GM18511 (cell line): ENCODE results near the gene GASK1A.
"Not testable (repeated sequence)": the region's sequence is repeated elsewhere in the genome, so short reads cannot be mapped to it uniquely, and the experiment has no call there.

Source experiments
- ATAC-seq: cut with Tn5 transposase; IDR thresholded peaks from one replicate; pipeline ENCODE4 v1.9.1; 2021; ENCODE audit warnings: mild to moderate bottlenecking, moderate library complexity; ENCODE audit not compliant: unreplicated experiment

GASK1A gene

DNA sequence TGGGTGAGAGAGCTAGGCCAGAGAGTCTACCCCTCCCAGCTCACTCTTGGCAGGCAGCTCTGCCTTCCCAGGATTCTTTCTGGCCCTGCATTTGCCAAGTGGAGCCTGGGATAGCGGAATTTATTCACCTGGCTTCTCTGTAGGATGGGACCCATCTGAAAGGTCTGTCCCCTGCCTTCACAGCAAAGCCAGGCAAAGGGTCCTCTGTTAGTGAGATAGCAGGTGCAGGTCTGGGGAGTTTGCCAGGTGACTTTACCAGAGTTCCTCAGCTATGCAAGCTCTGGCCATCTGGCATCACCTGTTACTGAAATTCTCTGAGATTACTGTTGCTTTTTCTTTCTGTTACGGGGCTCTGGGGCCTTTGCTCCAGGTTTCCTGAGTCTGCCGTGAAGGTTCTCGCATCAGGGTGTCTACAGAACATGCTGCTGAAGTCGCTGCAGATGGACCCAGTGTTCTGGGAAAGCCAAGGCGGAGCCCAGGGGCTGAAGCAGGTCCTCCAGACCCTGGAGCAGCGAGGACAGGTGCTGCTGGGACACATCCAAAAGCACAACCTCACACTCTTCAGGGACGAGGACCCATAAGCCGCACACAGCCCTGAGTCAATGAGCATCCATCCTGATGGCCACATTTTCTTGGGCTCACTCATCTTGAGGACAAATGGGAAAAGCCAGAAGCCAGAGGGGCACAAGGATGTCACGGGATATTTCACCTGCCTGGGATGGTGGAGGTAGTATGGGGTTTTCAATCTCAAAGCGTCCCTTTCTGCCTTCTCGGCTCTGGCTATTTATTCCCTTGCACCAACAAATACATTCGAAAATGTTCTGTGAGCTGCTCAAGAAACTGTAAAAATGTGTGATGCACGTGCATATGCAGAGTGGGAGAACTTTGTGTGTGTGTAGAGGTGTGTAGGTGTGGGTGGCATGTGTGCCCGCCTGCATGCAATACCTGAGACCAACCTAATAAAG is 77.0 kb downstream of the GASK1A start:
- no peak for ATAC-seq

DNA sequence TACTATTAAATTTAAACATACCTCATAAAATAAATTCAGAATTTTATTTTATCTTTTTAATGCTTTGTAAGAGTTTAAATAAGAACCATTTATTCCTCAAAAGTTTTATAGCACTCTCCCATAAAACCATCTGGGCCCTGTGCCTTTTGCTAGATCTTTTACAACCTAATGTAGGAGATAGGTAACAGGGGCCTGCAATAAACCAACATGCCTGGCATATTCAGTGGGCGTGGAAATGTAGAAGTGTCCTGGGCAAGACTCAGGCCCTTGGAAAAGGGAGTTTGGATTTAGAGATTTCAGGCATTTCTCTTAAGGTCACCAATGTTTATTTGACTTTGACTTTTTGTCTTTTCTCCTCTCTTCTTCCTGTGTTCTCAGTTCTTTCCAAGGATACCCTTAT is 80.3 kb downstream of the GASK1A start:
- no peak for ATAC-seq

DNA sequence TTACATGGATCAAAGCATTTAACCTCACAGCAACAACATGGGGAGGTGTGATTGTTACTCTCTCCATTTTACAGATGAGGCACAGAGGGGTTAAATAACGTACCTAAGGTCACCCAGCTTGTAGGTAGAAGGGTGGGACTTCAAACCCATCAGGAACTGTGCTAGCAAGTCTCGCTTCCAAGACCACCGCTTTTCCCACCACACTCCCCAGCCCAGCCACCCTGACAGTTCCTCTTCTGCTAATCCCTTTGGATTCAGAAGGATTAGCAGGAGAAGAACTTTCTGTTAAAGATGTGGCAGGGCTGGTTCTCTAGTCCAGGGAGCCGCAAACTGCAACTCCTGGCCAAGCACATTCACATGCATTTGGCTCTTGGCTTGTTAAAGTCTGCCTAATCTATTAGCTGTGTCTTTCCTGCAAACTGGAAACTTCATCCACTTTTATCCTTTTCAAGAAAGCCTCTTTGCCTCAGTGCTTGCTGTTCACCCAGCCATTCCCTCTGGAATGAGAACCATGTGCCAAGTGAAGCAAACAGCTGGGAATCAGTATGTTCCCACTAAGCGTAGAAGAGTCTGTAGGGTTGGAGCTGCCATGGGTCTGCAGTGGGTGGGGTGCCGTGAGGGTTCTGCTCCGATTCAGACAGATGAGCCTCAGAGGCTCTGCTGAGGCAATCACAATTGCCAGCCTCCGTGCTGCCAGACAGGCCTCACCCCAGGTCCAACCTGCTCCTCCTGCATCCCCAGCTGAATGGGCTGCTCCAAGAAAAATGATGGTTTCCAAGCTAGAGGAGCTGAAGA is 82.2 kb downstream of the GASK1A start:
- no peak for ATAC-seq

DNA sequence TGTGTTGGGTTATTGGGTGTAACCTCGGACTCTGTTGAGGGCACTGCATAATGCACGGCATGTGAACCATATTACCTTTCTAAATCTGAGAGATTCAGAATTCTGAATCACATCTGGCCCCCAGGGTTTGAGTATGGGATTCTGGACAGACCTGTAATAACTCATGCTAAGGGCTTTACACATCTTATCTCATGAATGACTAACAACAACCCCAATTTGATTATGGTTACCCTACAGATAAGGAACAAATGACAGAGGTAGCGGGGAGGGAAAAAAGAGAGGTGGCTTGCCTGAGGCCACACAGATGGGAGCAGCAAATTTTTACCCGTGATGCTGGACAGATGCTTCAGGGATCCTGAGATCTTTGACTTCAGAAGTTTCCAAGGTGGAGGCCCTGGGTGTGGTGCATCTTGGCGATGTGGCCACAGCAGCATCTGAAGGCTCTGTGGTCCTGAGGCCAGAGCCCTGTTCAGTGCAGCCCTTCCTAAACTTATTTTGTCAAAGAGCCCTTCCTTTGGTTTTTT is 83.0 kb downstream of the GASK1A start:
- no peak for ATAC-seq

DNA sequence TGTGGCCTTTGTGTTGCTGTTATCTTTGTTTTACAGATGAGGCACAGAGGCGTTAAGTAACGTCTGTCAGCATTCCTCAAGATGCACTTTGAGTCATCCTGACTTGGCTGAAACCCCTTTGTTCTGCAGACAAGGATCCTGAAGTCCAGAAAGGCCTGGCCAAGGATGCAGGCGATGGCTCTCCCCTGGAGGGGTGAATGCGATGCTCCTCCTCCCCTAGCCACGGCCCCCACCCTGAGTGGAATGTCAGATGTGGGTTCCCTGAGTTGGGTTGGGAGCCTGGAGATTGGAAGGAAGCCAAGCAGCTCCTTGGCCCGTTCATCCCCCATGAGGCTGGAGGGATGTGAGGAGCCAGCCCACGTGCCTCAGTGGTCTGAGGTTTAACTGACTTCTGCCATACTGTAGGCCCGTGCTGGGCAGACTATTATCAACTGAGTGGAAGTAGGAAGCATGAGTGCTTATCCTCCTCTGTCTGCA is 83.5 kb downstream of the GASK1A start:
- ATAC-seq, result no peak

DNA sequence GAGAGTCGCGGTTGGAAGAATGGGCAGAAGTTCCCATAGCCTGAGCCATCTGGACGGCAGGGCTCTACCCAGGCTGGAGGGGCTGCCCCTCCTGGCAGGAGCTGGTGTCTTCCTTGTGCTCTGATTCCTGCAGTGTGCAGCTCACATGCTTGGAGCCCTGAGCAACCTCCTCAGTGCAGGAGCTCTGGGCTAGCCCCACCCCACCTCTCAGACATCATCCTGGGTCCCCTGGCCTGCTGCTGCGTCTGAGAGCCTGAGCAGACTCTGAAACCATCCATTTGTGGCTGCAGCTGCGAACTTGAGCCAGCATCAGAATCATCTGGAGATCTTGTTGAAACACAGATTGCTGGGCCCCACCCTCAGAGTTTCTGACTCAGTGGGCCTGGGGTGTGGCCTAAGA is 84.0 kb downstream of the GASK1A start:
- no peak for ATAC-seq

DNA sequence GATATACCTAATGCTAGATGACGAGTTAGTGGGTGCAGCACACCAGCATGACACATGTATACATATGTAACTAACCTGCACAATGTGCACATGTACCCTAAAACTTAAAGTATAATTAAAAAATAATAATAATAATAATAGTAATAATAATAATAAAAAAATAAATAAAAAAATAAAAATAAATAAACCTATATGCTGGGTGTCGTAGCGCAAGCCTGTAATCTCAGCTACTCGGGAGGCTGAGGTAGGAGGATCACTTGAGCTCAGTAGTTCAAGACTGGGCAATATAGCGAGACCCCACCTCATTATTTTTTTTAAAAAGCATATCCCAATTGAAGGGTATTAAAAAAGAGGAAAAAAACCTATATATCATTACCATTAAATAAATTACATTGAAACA is 91.6 kb downstream of the GASK1A start:
- ATAC-seq, result not testable (repeated sequence)

DNA sequence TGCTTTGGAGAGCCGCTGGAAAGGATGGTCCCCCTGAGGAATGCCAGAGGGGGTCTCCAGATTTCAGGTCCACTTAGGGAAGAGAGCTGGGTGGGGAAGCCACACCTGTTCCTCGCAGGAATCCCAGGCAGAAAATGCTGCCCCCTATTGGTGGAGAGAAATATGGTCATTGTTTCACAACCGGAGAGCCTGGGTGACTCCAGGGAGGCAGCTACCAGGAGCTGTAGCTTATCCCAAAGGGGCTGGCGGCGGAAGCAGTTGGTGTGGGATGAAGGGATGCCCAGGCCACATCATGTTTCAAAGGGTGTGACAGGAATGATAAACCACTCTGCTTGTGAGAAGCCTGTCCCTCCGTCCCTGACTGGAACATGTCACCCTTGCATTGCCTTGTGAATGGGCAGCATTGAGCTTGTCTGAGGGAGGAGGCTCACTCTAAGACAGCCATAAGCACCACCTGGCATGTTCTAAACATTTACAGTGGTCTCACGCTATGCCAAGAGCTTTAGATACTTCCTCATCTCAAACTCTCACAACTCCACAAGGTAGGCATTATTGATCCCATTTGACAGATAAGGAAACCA is 92.3 kb downstream of the GASK1A start:
- no peak for ATAC-seq

DNA sequence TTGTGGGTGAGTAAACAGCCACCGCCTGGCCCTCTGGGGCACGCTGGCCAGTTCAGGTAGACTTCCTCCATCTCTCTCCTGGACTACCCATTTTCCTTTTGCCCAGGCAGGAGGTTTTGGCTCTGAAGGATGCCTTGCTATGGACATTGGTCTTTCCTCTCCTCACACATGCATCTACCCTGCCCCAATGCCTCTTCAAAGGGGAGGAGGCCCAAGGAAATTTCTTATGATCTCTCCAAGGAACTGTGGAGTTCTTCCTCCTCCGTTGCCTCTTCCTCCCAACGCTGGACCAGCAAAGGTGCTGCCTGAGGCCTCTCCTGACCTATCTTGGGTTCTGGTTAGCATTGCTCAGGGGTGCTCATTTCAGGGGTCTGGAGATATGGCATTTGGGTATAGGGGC is 93.2 kb downstream of the GASK1A start:
- ATAC-seq, result no peak

DNA sequence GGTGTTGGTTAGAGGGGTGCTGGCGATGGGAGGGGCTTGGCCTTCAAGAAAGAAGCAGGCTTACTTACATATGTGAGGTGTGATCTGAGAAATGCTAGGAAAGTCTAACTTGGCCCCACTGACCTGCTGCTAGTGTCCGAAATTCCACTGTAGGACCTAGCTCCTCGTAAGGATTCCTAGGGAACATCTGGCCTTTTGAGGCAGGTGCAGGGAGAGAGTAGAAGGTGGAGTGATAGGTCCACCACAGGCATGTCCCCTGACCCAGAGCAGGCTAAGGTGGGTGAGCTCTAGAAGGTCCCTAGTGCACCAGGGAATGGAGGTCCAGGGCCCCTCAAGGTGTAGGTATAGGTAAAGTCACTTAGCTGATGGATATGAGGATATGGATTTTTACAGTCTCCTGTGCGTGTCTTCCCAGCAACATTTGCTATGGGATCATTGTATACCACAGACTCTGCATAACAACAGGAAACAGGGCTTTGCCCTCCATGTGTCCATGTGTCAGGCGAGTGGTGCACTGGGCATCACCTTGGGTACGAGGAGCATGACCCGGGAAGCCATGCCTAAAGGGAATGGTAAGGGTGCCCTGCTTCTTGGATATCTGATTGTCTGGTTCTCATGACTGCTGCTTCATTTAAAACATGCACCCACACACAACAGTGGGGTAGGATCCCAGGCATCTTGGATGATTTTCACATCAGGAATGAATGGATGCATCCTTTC is 94.2 kb downstream of the GASK1A start:
- no peak for ATAC-seq

DNA sequence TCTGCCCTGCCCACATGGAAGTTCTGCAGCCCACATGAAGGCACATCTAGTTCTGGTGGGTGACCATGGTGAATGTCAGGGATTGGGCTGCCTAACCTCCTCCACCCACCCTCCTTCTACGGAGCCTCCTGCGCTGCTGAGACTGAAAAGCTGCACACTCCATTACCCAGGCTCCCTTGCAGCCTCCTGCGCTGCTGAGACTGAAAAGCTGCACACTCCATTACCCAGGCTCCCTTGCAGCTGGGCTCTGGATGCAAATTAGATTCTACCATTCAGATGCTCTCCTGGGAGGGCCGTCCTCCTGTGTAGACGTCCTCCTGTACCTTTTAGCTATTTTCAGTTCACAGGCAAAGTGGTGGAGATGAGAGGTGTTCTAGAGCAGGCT is 94.7 kb downstream of the GASK1A start:
- no peak for ATAC-seq

DNA sequence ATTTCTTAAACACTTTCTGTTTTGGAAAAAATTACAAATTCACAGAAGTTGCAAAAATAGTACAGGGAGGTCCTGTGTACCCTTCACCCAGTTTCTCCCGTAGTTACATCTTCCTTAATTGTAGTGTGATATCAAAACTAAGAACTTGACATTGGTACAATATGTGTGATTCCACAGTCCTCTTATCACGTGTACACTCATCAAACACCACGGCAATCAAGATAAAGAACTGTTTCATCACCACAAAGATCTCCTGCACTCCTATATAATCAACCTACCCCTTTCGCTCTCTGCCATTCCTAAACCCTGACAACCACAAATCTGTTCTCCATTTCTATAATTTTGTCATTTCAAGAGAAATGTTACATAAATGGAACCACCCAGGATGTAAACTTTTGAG is 95.4 kb downstream of the GASK1A start:
- ATAC-seq, result no peak

DNA sequence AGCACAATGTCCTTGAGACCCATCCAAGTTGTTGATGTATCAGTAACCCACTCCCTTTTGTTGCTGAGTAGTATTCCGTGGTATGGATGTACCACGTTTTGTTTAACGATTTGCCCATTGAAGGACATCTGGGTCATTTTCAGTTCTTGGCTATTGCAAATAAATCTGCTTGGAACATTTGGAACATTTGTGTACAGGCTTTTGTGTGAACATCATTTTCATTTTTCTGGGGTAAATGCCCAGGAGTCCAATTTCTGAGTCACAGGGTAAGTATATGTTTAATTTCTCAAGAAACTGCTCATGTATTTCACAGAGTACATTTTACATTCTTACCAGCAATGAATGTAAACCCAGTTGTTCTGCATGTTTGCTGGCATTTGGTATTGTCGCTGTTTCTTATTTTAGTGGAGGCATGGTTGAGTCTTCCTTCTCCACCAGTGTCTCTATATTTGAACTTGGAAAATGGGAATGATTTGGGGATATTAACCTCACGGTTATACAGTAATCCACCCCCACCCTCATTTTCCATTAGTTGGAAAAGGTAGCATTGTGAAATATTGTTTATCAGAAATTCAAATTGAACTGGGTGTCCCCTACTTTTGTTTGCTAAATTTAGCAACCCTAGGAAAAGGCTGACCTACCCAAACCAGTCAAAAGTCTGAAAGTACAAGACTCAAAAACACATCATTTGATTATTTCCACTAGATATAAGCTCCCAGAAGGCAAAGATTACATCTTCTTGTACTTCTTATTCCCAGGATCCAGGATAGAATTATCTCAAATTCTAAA is 96.0 kb downstream of the GASK1A start:
- no peak for ATAC-seq

DNA sequence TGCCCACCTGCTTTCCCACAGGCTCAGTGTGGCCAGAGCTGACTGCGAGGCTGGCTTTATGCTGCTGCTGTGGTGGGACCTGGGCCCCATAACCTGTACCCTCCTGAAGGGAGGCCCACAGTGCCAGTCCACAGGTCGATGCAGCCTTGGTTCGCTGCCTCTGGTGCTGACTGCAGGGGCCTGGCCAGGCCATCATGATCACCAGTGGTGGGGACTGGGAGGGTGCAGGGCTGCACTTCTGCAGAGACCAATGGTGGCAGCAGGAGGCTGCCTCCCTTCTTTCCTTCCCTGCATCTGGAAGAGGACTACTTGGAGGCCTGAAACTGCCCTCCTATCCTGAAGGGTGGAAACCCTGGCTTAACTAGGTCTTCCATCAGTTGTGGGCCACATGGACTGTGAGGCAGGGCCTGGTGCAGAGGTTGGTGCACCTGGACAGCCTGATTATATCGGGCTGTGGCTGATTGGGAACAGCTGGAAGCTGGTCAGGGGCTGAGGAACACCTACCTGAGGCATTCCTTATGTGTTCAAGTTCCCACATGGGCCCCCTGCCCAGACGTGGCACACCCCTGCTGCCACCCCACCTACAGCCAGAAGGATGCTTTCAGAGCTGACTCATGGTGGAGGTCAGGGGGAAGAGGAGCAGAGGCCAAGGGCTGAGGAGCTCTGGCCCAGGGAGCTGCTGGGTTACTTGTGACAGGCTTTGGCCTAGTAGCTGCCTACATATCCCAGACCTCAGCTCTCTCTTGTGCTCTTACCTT is 97.0 kb downstream of the GASK1A start:
- ATAC-seq, result no peak

DNA sequence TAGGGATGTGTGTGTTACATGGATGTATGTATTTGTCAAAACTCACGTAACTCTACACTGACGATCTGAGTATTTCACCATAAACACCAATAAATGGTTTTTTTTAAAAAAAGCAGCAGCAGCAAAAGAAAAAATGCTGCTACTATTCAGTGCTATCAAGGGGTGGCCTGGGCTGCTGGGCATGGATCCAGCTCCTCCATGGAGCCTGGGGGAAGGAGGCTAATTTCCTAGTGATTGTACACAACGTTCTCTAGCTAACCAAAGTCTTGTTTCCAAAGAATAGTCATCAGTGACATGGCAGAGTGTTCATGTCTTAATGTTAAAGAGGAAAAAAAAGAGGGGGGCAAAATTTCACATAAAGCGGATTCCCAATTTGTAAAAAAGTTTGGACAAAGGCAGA is 97.7 kb downstream of the GASK1A start:
- no peak for ATAC-seq

DNA sequence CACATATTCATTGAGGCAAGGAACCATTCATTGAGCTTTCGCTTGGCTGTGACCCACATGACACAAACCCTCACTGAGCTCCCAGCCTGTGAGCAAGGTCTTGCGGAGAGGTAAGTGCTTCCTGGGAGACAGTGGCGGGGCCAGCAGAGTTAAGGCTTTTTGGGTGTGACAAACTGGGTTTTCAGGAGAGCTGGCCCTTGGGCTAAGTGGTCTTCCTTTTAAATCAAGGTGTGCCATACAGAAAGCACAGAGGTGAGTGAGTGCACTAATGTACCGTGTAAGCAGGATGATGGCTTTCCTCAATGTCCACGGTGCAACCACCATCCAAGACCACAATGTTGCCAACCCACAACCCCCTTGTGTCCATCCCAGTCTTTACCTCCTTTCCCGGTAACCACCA is 98.2 kb downstream of the GASK1A start:
- no peak for ATAC-seq

DNA sequence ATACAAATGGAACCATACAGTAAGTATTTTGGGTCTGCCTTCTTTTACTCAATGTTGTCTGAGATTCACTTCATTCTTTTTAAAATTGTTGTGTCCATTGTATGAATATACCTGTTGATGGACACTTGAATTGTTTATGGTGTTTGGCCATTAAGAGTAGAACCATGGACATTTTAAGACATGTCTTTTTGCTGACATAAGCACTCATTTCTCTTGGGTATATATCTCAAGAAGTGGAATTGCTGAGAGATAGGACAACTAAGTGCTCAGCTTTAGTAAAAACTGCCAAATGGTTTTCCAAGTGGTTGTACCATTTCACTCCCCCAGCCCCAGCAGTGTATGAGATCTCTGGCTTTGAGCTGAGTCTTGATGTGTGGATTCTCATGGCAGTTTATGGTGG is 98.6 kb downstream of the GASK1A start:
- ATAC-seq, result no peak

DNA sequence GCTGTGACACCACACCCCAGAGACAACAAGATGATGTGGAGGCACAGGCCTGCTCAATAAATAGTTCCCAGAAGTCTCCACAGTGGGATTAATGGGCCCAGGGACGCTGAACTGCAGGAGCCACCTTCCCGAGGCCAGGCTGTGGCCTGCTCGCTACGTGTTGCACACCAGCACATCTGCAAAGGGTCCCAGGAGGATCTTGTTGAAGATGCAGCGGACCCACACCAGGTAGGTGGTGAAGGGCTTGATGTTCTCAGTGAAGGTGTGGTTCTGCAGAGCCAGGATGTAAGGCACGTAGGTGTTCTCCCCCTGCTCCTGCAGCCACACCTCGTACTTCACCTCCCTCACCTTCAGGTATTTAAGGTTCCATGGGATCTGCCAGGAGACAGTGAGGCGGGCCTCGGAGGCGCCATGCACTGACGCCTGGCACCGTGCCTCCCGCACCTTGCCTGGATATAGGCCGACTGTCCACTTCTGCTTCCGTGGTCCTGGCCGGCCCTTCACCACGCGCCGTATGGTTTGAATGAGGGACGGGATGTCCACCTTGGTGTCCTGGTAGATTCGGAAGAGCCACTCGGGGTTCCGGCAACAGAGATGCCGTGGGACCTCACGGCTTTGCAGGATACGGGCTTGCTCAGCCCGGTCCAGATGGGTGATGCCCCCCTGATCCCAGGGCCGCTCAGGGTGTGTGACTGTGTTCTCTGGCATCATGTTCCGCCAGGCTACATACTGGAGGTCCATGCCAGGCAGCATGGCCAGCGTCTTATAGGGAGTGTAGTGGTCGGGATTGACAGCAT is 100.6 kb downstream of the GASK1A start:
- no peak for ATAC-seq
